Tibial nerve (tissue), 3 donors: ENCODE results near the gene STYX.

ENCODE experiments used
- POLR2A ChIP-seq, 2 donors: fragments of 450-650 bp; IDR thresholded peaks; one replicate each; pipeline ENCODE4 v1.6.1; 2017; ENCODE audit warnings: antibody characterized with exemption in 2 of 2, mild to moderate bottlenecking in 2 of 2, moderate library complexity in 2 of 2
- TF ChIP-seq, protein P1 (sequence below), 5 experiments: fragments of 200-600 bp in 3 of 5; fragments of 450-650 bp in 2 of 5; sonication (generic) in 3 of 5; IDR thresholded peaks; one replicate each; pipeline ENCODE4 v1.5.1; 2016 to 2019; ENCODE audit warnings: antibody characterized with exemption in 5 of 5, mild to moderate bottlenecking in 3 of 5, moderate library complexity in 2 of 5

DNA sequence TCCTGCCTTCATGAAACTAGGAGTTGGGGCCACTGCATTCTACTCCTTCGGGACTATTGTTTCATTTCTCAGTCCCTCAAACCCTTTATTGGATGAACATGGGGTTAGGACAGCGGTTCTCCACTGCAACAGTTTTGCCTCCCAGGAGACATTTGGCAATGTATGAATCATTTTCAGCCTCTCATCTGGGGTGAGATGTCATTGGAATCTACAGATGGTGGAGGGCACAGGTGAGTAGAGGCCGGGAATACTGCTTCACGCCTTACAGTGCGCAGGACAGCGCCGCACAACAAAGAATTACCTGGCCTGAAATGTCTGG, 62.1 kb downstream of the STYX start:
- TF ChIP-seq, protein P1, sequence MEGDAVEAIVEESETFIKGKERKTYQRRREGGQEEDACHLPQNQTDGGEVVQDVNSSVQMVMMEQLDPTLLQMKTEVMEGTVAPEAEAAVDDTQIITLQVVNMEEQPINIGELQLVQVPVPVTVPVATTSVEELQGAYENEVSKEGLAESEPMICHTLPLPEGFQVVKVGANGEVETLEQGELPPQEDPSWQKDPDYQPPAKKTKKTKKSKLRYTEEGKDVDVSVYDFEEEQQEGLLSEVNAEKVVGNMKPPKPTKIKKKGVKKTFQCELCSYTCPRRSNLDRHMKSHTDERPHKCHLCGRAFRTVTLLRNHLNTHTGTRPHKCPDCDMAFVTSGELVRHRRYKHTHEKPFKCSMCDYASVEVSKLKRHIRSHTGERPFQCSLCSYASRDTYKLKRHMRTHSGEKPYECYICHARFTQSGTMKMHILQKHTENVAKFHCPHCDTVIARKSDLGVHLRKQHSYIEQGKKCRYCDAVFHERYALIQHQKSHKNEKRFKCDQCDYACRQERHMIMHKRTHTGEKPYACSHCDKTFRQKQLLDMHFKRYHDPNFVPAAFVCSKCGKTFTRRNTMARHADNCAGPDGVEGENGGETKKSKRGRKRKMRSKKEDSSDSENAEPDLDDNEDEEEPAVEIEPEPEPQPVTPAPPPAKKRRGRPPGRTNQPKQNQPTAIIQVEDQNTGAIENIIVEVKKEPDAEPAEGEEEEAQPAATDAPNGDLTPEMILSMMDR (IDR thresholded peaks at IDR 0.05), result no peak
- TF ChIP-seq POLR2A (IDR thresholded peaks at IDR 0.05), result no peak
